OCI-LY7 (cell line): Measurements from ENCODE around the gene RET. TPM values are rescaled to one million over a fixed set of nuclear protein-coding genes. Genes with fewer than 3 reads are reported as not detected.

ENCODE experiments used
- BruUV-seq: library from RNA; stranded (reverse); fragments of 400-500 nt; replicated peaks from 2 replicates; lab custom pipeline; 2021; lab: Mats Ljungman, UMichigan
- CTCF ChIA-PET: fragments of 300-600 bp; sonication (Branson Sonifier 250); formaldehyde crosslinking; loops from one replicate; lab custom pipeline; 2022; ENCODE audit warnings: antibody characterized with exemption; ENCODE audit not compliant: unreplicated experiment; lab: Charles Lee
- POLR2A ChIA-PET: fragments of 300-600 bp; sonication (Branson Sonifier 250); formaldehyde crosslinking; loops from one replicate; lab custom pipeline; 2022; ENCODE audit warnings: antibody characterized with exemption; lab: Charles Lee
- DNase-seq: peaks from one replicate; pipeline ENCODE4 v3.0.0-alpha.2; 2015; ENCODE audit warnings: low spot score
- H2AFZ ChIP-seq: fragments of 200-600 bp; sonication (generic), shearing (Covaris generic); 2 replicates; pipeline ENCODE4 v1.6.1; 2014; ENCODE audit warnings: mild to moderate bottlenecking, antibody characterized with exemption, low read length, moderate library complexity
- H3K27ac ChIP-seq: fragments of 200-600 bp; sonication (generic); 2 replicates; pipeline ENCODE4 v1.5.1; 2014; ENCODE audit warnings: mixed run types, low read depth, mild to moderate bottlenecking, moderate library complexity, low read length, inconsistent platforms; ENCODE audit not compliant: poor library complexity, severe bottlenecking
- H3K36me3 ChIP-seq: fragments of 200-600 bp; sonication (generic); 2 replicates; pipeline ENCODE4 v1.6.1; 2014; ENCODE audit warnings: mild to moderate bottlenecking, antibody characterized with exemption, low read length, moderate library complexity, mixed read lengths; ENCODE audit not compliant: insufficient read depth
- H3K4me1 ChIP-seq: fragments of 200-600 bp; sonication (generic); 2 replicates; pipeline ENCODE4 v1.5.1; 2014; ENCODE audit warnings: mild to moderate bottlenecking, low read length; ENCODE audit not compliant: insufficient read depth, poor library complexity, severe bottlenecking
- H3K4me2 ChIP-seq: fragments of 200-600 bp; sonication (generic); 2 replicates; pipeline ENCODE4 v1.6.1; 2014; ENCODE audit warnings: mild to moderate bottlenecking, low read length
- H3K4me3 ChIP-seq: fragments of 200-600 bp; sonication (generic); 2 replicates; pipeline ENCODE4 v1.5.1; 2014; ENCODE audit warnings: mild to moderate bottlenecking, low read depth, low read length; ENCODE audit not compliant: poor library complexity, severe bottlenecking
- H3K79me2 ChIP-seq: fragments of 200-600 bp; sonication (generic); 2 replicates; pipeline ENCODE4 v1.6.1; 2016; ENCODE audit warnings: low read depth, mild to moderate bottlenecking, low read length, moderate library complexity, mixed read lengths; ENCODE audit not compliant: insufficient read depth
- H3K9me2 ChIP-seq: fragments of 200-600 bp; sonication (generic); 2 replicates; pipeline ENCODE4 v1.6.1; 2016; ENCODE audit warnings: mild to moderate bottlenecking, low read length, mixed read lengths; ENCODE audit not compliant: insufficient read depth
- H3K9me3 ChIP-seq: fragments of 200-600 bp; sonication (generic); 2 replicates; pipeline ENCODE4 v1.6.1; 2014; ENCODE audit warnings: mild to moderate bottlenecking, mixed run types, low read length, mixed read lengths
- H4K20me1 ChIP-seq: fragments of 200-600 bp; sonication (generic); 2 replicates; pipeline ENCODE4 v1.6.1; 2014; ENCODE audit warnings: mild to moderate bottlenecking, antibody characterized with exemption, low read length, moderate library complexity, mixed read lengths; ENCODE audit not compliant: insufficient read depth
- EZH2phosphoT487 ChIP-seq: fragments of 200-600 bp; sonication (generic); IDR thresholded peaks from 2 replicates; pipeline ENCODE4 v1.6.1; 2018; ENCODE audit warnings: low read depth, borderline replicate concordance, mild to moderate bottlenecking, mixed run types, antibody characterized with exemption, low read length, moderate library complexity, mixed read lengths
- intact Hi-C: fragments of 100-400 bp; cut with micrococcal nuclease; formaldehyde crosslinking; loops from one replicate; pipeline ENCODE4 v1.10.0; 2022; ENCODE audit not compliant: unreplicated experiment
- total RNA-seq, 2 experiments: library from RNA; depleted of rRNA in 1 of 2; stranded (reverse); fragments of >200 nt in 1 of 2; shearing (Covaris generic) in 1 of 2; gene quantifications; 2 replicates each; pipeline ENCODE4 v1.2.3, GENCODE V29; 2014 to 2022
- TF ChIP-seq, protein P1 (sequence below): fragments of 200-600 bp; sonication (generic); conservative IDR thresholded peaks from 2 replicates; pipeline ENCODE4 v1.5.1; 2014; ENCODE audit warnings: mild to moderate bottlenecking, antibody characterized with exemption, low read length, moderate library complexity, mixed read lengths

The RET gene
- total RNA-seq, 2 experiments from 2014 or later, result 0.06 TPM; not detected in 1

DNA sequence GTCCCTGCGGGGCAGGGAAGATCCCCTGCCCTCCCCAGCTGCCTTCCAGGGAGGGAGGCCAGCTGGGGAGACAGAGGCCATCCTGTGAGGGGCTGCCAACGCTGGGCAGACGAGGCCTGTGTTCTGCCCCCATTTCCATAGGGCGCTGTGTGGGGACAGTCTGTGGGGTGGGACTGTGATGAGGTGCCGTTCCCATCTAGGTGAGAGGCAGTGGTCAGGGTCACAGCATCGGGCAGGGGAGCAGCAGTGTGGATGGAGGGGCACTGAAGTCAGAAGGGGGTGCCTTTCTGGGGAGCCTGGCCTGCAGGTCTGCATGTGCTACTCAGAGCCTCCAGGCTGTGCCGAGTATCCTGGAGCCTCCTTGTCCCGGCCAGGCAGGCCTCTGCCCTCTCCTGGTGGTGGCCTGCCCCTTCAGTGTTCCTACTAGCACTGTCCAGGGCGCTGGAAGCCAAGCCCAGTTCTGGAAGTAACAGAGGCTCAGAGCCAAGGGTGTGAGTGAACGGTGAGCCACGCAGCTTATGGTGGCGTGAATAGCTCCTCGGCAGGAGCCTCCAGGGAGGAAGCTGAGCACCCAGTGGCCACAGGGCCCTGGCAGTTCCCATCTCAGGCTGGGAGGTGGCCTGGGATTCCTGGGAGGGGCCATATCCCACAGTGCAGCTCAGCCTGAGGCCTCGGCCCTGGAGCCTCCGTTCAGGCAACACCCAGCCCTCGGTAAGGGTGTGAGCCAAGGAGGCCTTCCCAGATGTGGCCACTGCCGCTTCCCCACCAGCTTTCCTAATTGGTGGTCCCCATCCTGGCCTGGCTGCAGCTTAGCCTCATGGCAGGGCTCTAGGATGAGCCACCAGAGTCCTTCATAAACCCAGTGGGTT lies 38.1 kb downstream of the RET start:
- Histone ChIP-seq H3K9me3 (no peaks in the 10 kb centered on the region), H3K4me2 (no peak overlapping the region), H2AFZ (no peak overlapping the region), H3K79me2 (no peaks in the 10 kb centered on the region), H3K36me3 (no peaks in the 10 kb centered on the region), H3K4me3 (no peak overlapping the region), H4K20me1 (no peaks in the 10 kb centered on the region), H3K27ac (no peak overlapping the region), H3K4me1 (no peaks in the 10 kb centered on the region), H3K9me2 (no peaks in the 10 kb centered on the region)
- POLR2A ChIA-PET, result no interaction called here
- DNase-seq, result no peak
- no peak for TF ChIP-seq EZH2phosphoT487
- TF ChIP-seq, protein P1, sequence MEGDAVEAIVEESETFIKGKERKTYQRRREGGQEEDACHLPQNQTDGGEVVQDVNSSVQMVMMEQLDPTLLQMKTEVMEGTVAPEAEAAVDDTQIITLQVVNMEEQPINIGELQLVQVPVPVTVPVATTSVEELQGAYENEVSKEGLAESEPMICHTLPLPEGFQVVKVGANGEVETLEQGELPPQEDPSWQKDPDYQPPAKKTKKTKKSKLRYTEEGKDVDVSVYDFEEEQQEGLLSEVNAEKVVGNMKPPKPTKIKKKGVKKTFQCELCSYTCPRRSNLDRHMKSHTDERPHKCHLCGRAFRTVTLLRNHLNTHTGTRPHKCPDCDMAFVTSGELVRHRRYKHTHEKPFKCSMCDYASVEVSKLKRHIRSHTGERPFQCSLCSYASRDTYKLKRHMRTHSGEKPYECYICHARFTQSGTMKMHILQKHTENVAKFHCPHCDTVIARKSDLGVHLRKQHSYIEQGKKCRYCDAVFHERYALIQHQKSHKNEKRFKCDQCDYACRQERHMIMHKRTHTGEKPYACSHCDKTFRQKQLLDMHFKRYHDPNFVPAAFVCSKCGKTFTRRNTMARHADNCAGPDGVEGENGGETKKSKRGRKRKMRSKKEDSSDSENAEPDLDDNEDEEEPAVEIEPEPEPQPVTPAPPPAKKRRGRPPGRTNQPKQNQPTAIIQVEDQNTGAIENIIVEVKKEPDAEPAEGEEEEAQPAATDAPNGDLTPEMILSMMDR, result no peak
- CTCF ChIA-PET, result no interaction called here
- intact Hi-C loops, result no loop called here
- no TSS peak for BruUV-seq

DNA sequence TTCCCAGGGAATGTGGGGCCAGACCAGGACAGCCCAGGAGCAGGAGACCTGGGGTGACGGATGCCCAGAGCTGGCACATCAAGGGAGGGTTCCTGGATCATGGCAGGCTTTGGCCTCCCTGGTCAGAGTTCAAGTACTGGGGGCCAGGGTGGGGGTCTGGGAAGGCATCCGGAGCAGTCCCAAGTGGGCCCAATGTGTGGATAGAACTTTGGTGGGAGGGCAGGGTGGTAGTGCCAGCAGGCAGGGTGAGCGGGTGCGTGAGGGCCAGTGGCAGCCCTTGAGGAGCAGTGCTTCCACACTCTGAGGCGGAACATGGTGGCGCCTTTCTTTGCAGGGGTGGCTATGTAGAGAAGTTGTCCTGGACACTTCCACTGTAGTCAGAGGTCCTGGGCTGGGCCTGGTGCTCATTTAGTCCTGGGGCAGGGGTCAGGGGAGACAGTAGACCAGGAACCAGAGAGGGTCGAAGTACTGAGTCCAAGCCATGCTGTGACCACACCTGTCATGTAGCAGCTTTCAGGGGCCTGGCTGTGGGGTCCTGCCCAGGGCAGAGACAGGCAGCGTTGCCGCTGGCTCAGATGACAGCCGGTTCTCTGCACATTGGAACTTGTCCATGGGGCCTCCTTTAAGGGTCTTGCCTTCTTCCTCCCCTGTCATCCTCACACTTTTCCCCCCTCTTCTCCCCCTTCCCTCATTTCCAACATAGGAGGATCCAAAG lies 39.2 kb downstream of the RET start:
- POLR2A ChIA-PET, result no interaction called here
- no TSS peak for BruUV-seq
- Histone ChIP-seq H2AFZ (no peak overlapping the region), H4K20me1 (no peaks in the 10 kb centered on the region), H3K79me2 (no peaks in the 10 kb centered on the region), H3K4me2 (no peak overlapping the region), H3K9me2 (no peaks in the 10 kb centered on the region), H3K4me1 (peaks cover 6% of the 10 kb centered on the region), H3K36me3 (no peaks in the 10 kb centered on the region), H3K4me3 (no peak overlapping the region), H3K9me3 (no peaks in the 10 kb centered on the region), H3K27ac (no peak overlapping the region)
- CTCF ChIA-PET, result no interaction called here
- DNase-seq, result no peak
- intact Hi-C loops, result no loop called here
- TF ChIP-seq EZH2phosphoT487, result no peak
- TF ChIP-seq, protein P1, result no peak
